HepG2 (cell line): ENCODE measurements around the gene TMEM41B. TPM values are rescaled to one million over a fixed set of nuclear protein-coding genes. Genes with fewer than 3 reads are reported as not detected.

Experiments used
- ARID5B ChIP-seq: IDR thresholded peaks from 2 replicates; pipeline ENCODE4 v1.4.0; 2020; ENCODE audit warnings: mild to moderate bottlenecking, missing genetic modification reagents
- CREB3 ChIP-seq: sonication (generic); formaldehyde crosslinking; IDR thresholded peaks from 2 replicates; pipeline ENCODE4 v1.5.0; 2020; ENCODE audit warnings: missing genetic modification reagents
- NCOA2 ChIP-seq: sonication (generic); formaldehyde crosslinking; IDR thresholded peaks from 2 replicates; pipeline ENCODE4 v1.8.0; 2022; ENCODE audit warnings: inconsistent platforms
- NR2C2 ChIP-seq: sonication (generic); formaldehyde crosslinking; IDR thresholded peaks from 2 replicates; pipeline ENCODE4 v1.4.0; 2020; ENCODE audit warnings: missing genetic modification reagents, mild to moderate bottlenecking, moderate library complexity, borderline replicate concordance
- NRL ChIP-seq: sonication (generic); formaldehyde crosslinking; IDR thresholded peaks from 2 replicates; pipeline ENCODE4 v1.5.0; 2020; ENCODE audit warnings: missing genetic modification reagents, mild to moderate bottlenecking, moderate library complexity, borderline replicate concordance
- PRPF4 ChIP-seq: fragments of 200-400 bp; formaldehyde crosslinking; IDR thresholded peaks from 2 replicates; pipeline ENCODE4 v1.6.1; 2016; ENCODE audit warnings: low read length, low read depth; ENCODE audit not compliant: poor library complexity, severe bottlenecking
- SETDB1 ChIP-seq: sonication (generic); formaldehyde crosslinking; IDR thresholded peaks from 2 replicates; pipeline ENCODE4 v1.5.1; 2020; ENCODE audit warnings: missing genetic modification reagents, mild to moderate bottlenecking, borderline replicate concordance
- SRSF1 ChIP-seq: fragments of 200-400 bp; formaldehyde crosslinking; optimal IDR thresholded peaks from 2 replicates; pipeline ENCODE3; 2017; ENCODE audit warnings: mild to moderate bottlenecking, low read depth, low read length, moderate library complexity
- ZNF33A ChIP-seq: sonication (generic); formaldehyde crosslinking; IDR thresholded peaks from 2 replicates; pipeline ENCODE4 v1.5.1; 2020; ENCODE audit warnings: missing genetic modification reagents, mild to moderate bottlenecking, moderate library complexity, borderline replicate concordance
- ZNF362 ChIP-seq: sonication (generic); formaldehyde crosslinking; IDR thresholded peaks from 2 replicates; pipeline ENCODE4 v1.4.0; 2020; ENCODE audit warnings: missing genetic modification reagents, mild to moderate bottlenecking, borderline replicate concordance
- ZNF407 ChIP-seq: sonication (generic); formaldehyde crosslinking; IDR thresholded peaks from one replicate; pipeline ENCODE4 v1.5.1; 2020; ENCODE audit warnings: mild to moderate bottlenecking, missing genetic modification reagents; ENCODE audit errors: not compliant biosample characterization
- ZNF552 ChIP-seq: sonication (generic); formaldehyde crosslinking; IDR thresholded peaks from 2 replicates; pipeline ENCODE4 v1.9.0; 2022; ENCODE audit warnings: missing genetic modification reagents, mild to moderate bottlenecking, borderline replicate concordance
- ZNF816 ChIP-seq: sonication (generic); formaldehyde crosslinking; IDR thresholded peaks from 2 replicates; pipeline ENCODE4 v1.8.0; 2022; ENCODE audit warnings: missing genetic modification reagents, mild to moderate bottlenecking, borderline replicate concordance
- polyA plus RNA-seq, 8 experiments: library from polyadenylated mRNA; depleted of rRNA in 3 of 8; stranded (reverse) in 7 of 8; unstranded in 1 of 8; fragments of >200 nt; fragmentation: Illumina TruSeq in 4 of 8; extraction: Trizol in 4 of 8; gene quantifications; 2 replicates each; pipeline versions ENCODE4 v1.2.1 to v1.2.3, GENCODE V29; 2011 to 2016; ENCODE audit warnings: low read depth in 4 of 8, missing spikeins in 1 of 8, mixed read lengths in 1 of 8; ENCODE audit not compliant: insufficient read depth in 1 of 8
- total RNA-seq, 5 experiments: library from RNA; depleted of rRNA; stranded (reverse); fragments of >200 nt; fragmentation: Illumina TruSeq; extraction: Trizol; gene quantifications; 2 replicates each; pipeline ENCODE4 v1.2.3, GENCODE V29; 2016; ENCODE audit warnings: low read depth in 1 of 5

Gene TMEM41B
- total and polyA plus RNA-seq, 2 of the 13 experiments (the other 11 are each of a cell fraction or from before 2014, with no cell fraction given) = 36.8 to 48.1 TPM

- TF ChIP-seq ZNF407 = no peak
- TF ChIP-seq PRPF4 = no peak
- TF ChIP-seq ARID5B (CRISPR knock-in tag) = peak; percentile 55; the same call in 1 of the 2 replicates
- no peak for TF ChIP-seq SRSF1
- TF ChIP-seq ZNF816 (CRISPR knock-in tag) = no peak
- TF ChIP-seq ZNF33A (CRISPR knock-in tag) = no peak
- TF ChIP-seq ZNF362 (CRISPR knock-in tag) = peak; percentile 33; the same call in 1 of the 2 replicates
- peak; percentile 15; the same call in 1 of the 2 replicates for TF ChIP-seq NCOA2
- TF ChIP-seq ZNF552 = no peak
- TF ChIP-seq CREB3 (CRISPR knock-in tag) = 0 out of 2 replicates have a peak, but pooled peaks have one; percentile 15
- no peak for TF ChIP-seq SETDB1 (CRISPR knock-in tag)
- TF ChIP-seq NRL (CRISPR knock-in tag) = peak; percentile 77
- peak; percentile 85 for TF ChIP-seq NR2C2 (CRISPR knock-in tag)
These were observed at the start of gene TMEM41B (continued) for GRCh38 chr11:9314291-9315077.
